NB4 (cell line): ENCODE data around the gene ASXL2.

Experiments used
- DNase-seq: peaks from one replicate; pipeline ENCODE4 v3.0.0; 2010; ENCODE audit warnings: low read depth
- H3K4me3 ChIP-seq: one replicate; pipeline ENCODE4 v1.5.1; 2011; ENCODE audit warnings: mild to moderate bottlenecking, low read depth, low read length, moderate library complexity
- CTCF ChIP-seq: IDR thresholded peaks from one replicate; pipeline ENCODE4 v1.5.1; 2012; ENCODE audit warnings: low read depth, low read length
- MAX ChIP-seq: IDR thresholded peaks from 2 replicates; pipeline ENCODE4 v1.6.1; 2011; ENCODE audit warnings: low read depth, low read length
- MYC ChIP-seq: IDR thresholded peaks from 2 replicates; pipeline ENCODE4 v1.6.1; 2011; ENCODE audit warnings: low read depth, low read length
- POLR2A ChIP-seq: IDR thresholded peaks from 2 replicates; pipeline ENCODE4 v1.6.1; 2011; ENCODE audit warnings: mild to moderate bottlenecking; ENCODE audit not compliant: insufficient read length; ENCODE audit errors: extremely low read depth

Gene ASXL2

GRCh38 chr2:25700221-25700660 is 178.0 kb downstream of the ASXL2 start:
- peak; percentile 60 for DNase-seq
- no peak overlapping the region for H3K4me3 ChIP-seq
- TF ChIP-seq CTCF = peak; percentile 83
- no peak for TF ChIP-seq MAX

GRCh38 chr2:25699216-25699615 is 179.1 kb downstream of the ASXL2 start:
- no peak overlapping the region for H3K4me3 ChIP-seq
- no peak for DNase-seq
- TF ChIP-seq CTCF (no peak), MAX (no peak), POLR2A (no peak), MYC (no peak)

GRCh38 chr2:25698752-25699151 is 179.5 kb downstream of the ASXL2 start:
- no peak for DNase-seq
- no peak overlapping the region for H3K4me3 ChIP-seq
- no peak for TF ChIP-seq CTCF
- no peak for TF ChIP-seq MAX
- no peak for TF ChIP-seq POLR2A
- no peak for TF ChIP-seq MYC

- TF ChIP-seq CTCF (no peak), MYC (no peak), POLR2A (no peak), MAX (no peak)
- H3K4me3 ChIP-seq = no peak overlapping the region
- DNase-seq = no peak
Measured at GRCh38 chr2:25697559-25698341, 180.5 kb downstream of the ASXL2 start.

GRCh38 chr2:25692737-25693445 is 185.4 kb downstream of the ASXL2 start:
- no peak overlapping the region for H3K4me3 ChIP-seq
- no peak for DNase-seq
- TF ChIP-seq POLR2A = no peak
- peak; percentile 5 for TF ChIP-seq CTCF

- TF ChIP-seq MYC (no peak), POLR2A (no peak), MAX (no peak)
- no peak for DNase-seq
- H3K4me3 ChIP-seq = no peak overlapping the region
Measured at GRCh38 chr2:25692143-25692542, 186.1 kb downstream of the ASXL2 start.
